HEK293 (cell line): ENCODE results near the gene THOP1.

Experiments
- MEIS1 ChIP-seq: sonication (generic); formaldehyde crosslinking; IDR thresholded peaks from 2 replicates; pipeline ENCODE4 v1.8.1; 2022; ENCODE audit warnings: missing genetic modification reagents, mild to moderate bottlenecking, borderline replicate concordance
- PRDM10 ChIP-seq: fragments of 450-650 bp; formaldehyde crosslinking; IDR thresholded peaks from 2 replicates; pipeline ENCODE4 v1.5.1; 2016; ENCODE audit warnings: missing biosample characterization, missing genetic modification characterization
- YY1 ChIP-seq: fragments of 450-650 bp; formaldehyde crosslinking; IDR thresholded peaks from 2 replicates; pipeline ENCODE4 v1.5.1; 2018; ENCODE audit warnings: missing biosample characterization, missing genetic modification characterization
- ZBTB17 ChIP-seq: fragments of 450-650 bp; formaldehyde crosslinking; IDR thresholded peaks from 2 replicates; pipeline ENCODE4 v1.5.1; 2016; ENCODE audit warnings: missing biosample characterization, missing genetic modification characterization
- ZNF768 ChIP-seq: fragments of 450-650 bp; formaldehyde crosslinking; IDR thresholded peaks from 2 replicates; pipeline ENCODE4 v1.5.1; 2018; ENCODE audit warnings: missing biosample characterization, mild to moderate bottlenecking, missing genetic modification characterization
- TF ChIP-seq, protein P1 (sequence below): fragments of 450-650 bp; formaldehyde crosslinking; IDR thresholded peaks from 2 replicates; pipeline ENCODE4 v1.5.1; 2016; ENCODE audit warnings: missing biosample characterization, missing genetic modification characterization

DNA sequence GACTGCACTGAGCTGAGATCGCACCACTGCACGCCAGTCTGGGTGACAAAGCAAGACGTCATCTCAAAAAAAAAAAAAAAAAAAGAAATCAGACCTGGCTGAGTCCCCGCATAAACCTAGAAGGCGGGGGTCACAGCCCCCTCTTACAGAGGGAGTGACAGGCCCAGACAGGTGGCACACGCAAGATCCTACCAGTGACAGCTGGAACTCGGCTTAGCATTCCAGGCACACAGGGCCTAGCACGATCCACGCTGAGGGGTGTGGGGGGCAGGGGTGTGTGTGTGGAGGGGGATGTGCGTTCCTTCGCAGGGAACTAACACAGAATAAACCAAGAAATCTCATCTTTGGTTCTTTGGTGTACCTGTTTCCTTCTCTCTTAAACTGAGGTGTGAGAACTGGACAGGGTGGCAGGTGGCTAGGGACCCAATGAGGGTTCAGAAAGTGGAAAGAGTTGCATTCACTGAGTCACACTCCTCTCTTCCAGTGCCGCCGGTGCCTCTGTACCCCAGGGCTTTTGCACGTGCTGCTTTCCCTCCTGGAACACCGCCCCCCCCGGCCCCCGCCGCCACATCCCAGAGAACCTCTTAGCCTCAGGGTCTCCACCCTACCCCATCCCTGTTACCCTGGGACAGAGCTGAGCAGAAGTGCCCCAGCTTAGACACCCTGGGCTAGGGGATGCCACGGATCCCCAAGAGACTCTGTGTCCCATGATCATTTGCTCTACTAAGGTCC lies 7.2 kb upstream of the THOP1 start:
- TF ChIP-seq ZBTB17 (tag by site-specific recombination) (no peak), ZNF768 (tag by site-specific recombination) (no peak), PRDM10 (no peak), YY1 (tag by site-specific recombination) (no peak), MEIS1 (CRISPR knock-in tag) (no peak)
- TF ChIP-seq, protein P1, sequence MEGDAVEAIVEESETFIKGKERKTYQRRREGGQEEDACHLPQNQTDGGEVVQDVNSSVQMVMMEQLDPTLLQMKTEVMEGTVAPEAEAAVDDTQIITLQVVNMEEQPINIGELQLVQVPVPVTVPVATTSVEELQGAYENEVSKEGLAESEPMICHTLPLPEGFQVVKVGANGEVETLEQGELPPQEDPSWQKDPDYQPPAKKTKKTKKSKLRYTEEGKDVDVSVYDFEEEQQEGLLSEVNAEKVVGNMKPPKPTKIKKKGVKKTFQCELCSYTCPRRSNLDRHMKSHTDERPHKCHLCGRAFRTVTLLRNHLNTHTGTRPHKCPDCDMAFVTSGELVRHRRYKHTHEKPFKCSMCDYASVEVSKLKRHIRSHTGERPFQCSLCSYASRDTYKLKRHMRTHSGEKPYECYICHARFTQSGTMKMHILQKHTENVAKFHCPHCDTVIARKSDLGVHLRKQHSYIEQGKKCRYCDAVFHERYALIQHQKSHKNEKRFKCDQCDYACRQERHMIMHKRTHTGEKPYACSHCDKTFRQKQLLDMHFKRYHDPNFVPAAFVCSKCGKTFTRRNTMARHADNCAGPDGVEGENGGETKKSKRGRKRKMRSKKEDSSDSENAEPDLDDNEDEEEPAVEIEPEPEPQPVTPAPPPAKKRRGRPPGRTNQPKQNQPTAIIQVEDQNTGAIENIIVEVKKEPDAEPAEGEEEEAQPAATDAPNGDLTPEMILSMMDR (tag by site-specific recombination), result no peak
